ENCODE results near the gene DMAC2L. TPM values are rescaled to one million over a fixed set of nuclear protein-coding genes. Genes with fewer than 3 reads are reported as not detected.

DMAC2L gene
- total and polyA plus RNA-seq, 10 of the 15 experiments (the other 5 are each of a cell fraction or from before 2014, with no cell fraction given), result 9.5 to 76.3 (median 28.2) TPM

DNA sequence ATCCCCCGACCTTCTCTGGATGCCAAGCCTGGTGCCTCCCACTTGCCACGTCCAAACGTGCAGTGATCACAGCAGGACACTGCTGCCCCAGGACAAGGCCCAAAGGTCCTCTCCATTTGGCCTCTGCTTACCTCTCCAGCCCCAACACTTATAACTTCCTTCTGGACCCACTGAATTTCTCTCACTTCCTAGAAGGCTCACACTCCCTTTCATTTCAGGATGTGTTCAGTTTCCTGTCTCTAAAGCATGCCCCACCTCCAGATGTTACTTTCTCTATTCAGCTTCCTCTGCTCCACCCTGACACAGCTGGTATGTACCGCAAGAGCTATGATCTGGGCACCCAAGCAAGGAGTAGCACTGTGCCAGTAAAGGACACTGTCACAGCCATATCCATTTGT is 51.6 kb downstream of the DMAC2L start:
- DNase-seq (ENCODE audit: low read depth, low spot score) (peak; percentile 81), ATAC-seq (peak; percentile 97), FAIRE-seq (peak; percentile 90)
- no TSS peak for BruUV-seq (replicated peaks)
- peak overlapping the region; percentile 87 for H2AFZ ChIP-seq (ENCODE audit: control insufficient read depth, low read depth, low read length)
- H3K4me1 ChIP-seq (ENCODE audit: control insufficient read depth, insufficient read depth, low read length), result peaks cover 11% of the 10 kb centered on the region
- intact Hi-C loops (cut with micrococcal nuclease; ENCODE audit: unreplicated experiment), result no loop called here
- no peaks in the 10 kb centered on the region; the same call in 2 of the 3 replicates for H3K9me3 ChIP-seq (replicated peaks; ENCODE audit: control insufficient read depth, insufficient read depth, low read length)
- peak overlapping the region; percentile 80 for H3K4me3 ChIP-seq
- no peaks in the 10 kb centered on the region for H3K27me3 ChIP-seq (replicated peaks in 1 of 2; ENCODE audit: control insufficient read depth in 2 of 2, insufficient read depth in 2 of 2, low read length in 1 of 2)
- H3K4me2 ChIP-seq (ENCODE audit: control insufficient read depth, insufficient read depth), result peak overlapping the region; percentile 97
- peak overlapping the region; percentile 83 for H3K9ac ChIP-seq (ENCODE audit: control insufficient read depth, insufficient read depth, low read length)
- in situ Hi-C loops (cut with MboI), result no loop called here
- H4K20me1 ChIP-seq (ENCODE audit: control insufficient read depth, insufficient read depth), result no peaks in the 10 kb centered on the region
- 0% methylated on average over 4 of the region's 4 CpGs for WGBS (ENCODE audit: insufficient coverage, insufficient replicate concordance, low lambda C conversion rate, missing lambda C conversion rate)
- peaks cover 4% of the 10 kb centered on the region for H3K79me2 ChIP-seq (ENCODE audit: control insufficient read depth, insufficient read depth, low read length)
- ChIA-PET RAD21 (ENCODE audit: unreplicated experiment) (interaction anchor here (0.5 to 2.9 kb wide), 14 partner anchors 14 to 505 kb away, joined by 3 to 16 read pairs (median 4); partner anchors contain the start of genes CDKL1, DMAC2L and L2HGDH), CTCF (interaction anchor here (0.7 to 3.3 kb wide), 9 partner anchors 21 to 730 kb away, joined by 3 to 17 read pairs (median 4); partner anchors contain the start of genes CDKL1, DMAC2L and L2HGDH), POLR2A (interaction anchor here (0.5 to 1.6 kb wide), 11 partner anchors 9 to 135 kb away, joined by 3 to 6 read pairs (median 3); no protein-coding TSS in a partner anchor), SMC1A (ENCODE audit: uncharacterized antibody, unreplicated experiment) (interaction anchor here (1.1 to 3.9 kb wide), 15 partner anchors 8 to 374 kb away, joined by 3 to 24 read pairs (median 5); partner anchors contain the start of genes CDKL1 and MAP4K5)
- H3K36me3 ChIP-seq (ENCODE audit: control insufficient read depth in 2 of 2, insufficient read depth in 2 of 2, low read length in 1 of 2), result no peaks in the 10 kb centered on the region
- peak overlapping the region; percentile 94 for H3K27ac ChIP-seq (ENCODE audit: control insufficient read depth, insufficient read depth)
- TF ChIP-seq TCF3 (IDR thresholded peaks at IDR 0.05; ENCODE audit: borderline replicate concordance, insufficient read depth, low read depth, low read length) (peak; percentile 85), SPI1 (IDR thresholded peaks at IDR 0.05; ENCODE audit: borderline replicate concordance, insufficient read depth, low read depth, low read length) (peak; percentile 37; the same call in 1 of the 2 replicates), RELA (IDR thresholded peaks at IDR 0.05; ENCODE audit: borderline replicate concordance, partially characterized antibody) (peak; percentile 17), KLF5 (IDR thresholded peaks at IDR 0.05; ENCODE audit: partially characterized antibody) (peak; percentile 16), POLR2AphosphoS5 (IDR thresholded peaks at IDR 0.05; ENCODE audit: low read length) (peak; percentile 55; the same call in 1 of the 2 replicates), TCF12 (IDR thresholded peaks at IDR 0.05; ENCODE audit: low read depth, low read length) (peak; percentile 72), ASH2L (IDR thresholded peaks at IDR 0.05; ENCODE audit: borderline replicate concordance, low read depth) (no peak), DPF2 (IDR thresholded peaks at IDR 0.05) (peak; percentile 63; the same call in 1 of the 2 replicates), ATF7 (IDR thresholded peaks at IDR 0.05; ENCODE audit: low read depth) (peak; percentile 24; the same call in 1 of the 2 replicates), IRF4 (IDR thresholded peaks at IDR 0.05; ENCODE audit: low read depth, low read length) (0 out of 2 replicates have a peak, but pooled peaks have one; percentile 31), BHLHE40 (IDR thresholded peaks at IDR 0.05; ENCODE audit: borderline replicate concordance in 1 of 2, low read depth in 2 of 2, low read length in 1 of 2) (peak in 1 of 2 experiments; percentile 55; a peak in 2 of 4 replicates), IKZF2 (IDR thresholded peaks at IDR 0.05) (peak; percentile 74 to 82), POLR2A (IDR thresholded peaks at IDR 0.05; ENCODE audit: low read depth, low read length) (peak; percentile 69), CHD4 (IDR thresholded peaks at IDR 0.05) (no peak), HCFC1 (IDR thresholded peaks at IDR 0.05; ENCODE audit: low read length) (no peak), MAX (IDR thresholded peaks at IDR 0.05; ENCODE audit: low read depth, low read length) (peak; percentile 62)
- TF ChIP-seq, protein P1, sequence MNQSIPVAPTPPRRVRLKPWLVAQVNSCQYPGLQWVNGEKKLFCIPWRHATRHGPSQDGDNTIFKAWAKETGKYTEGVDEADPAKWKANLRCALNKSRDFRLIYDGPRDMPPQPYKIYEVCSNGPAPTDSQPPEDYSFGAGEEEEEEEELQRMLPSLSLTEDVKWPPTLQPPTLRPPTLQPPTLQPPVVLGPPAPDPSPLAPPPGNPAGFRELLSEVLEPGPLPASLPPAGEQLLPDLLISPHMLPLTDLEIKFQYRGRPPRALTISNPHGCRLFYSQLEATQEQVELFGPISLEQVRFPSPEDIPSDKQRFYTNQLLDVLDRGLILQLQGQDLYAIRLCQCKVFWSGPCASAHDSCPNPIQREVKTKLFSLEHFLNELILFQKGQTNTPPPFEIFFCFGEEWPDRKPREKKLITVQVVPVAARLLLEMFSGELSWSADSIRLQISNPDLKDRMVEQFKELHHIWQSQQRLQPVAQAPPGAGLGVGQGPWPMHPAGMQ (IDR thresholded peaks at IDR 0.05; ENCODE audit: borderline replicate concordance), result no peak
- TF ChIP-seq, protein P2, sequence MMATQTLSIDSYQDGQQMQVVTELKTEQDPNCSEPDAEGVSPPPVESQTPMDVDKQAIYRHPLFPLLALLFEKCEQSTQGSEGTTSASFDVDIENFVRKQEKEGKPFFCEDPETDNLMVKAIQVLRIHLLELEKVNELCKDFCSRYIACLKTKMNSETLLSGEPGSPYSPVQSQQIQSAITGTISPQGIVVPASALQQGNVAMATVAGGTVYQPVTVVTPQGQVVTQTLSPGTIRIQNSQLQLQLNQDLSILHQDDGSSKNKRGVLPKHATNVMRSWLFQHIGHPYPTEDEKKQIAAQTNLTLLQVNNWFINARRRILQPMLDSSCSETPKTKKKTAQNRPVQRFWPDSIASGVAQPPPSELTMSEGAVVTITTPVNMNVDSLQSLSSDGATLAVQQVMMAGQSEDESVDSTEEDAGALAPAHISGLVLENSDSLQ (IDR thresholded peaks at IDR 0.05), result no peak
- TF ChIP-seq, protein P3, sequence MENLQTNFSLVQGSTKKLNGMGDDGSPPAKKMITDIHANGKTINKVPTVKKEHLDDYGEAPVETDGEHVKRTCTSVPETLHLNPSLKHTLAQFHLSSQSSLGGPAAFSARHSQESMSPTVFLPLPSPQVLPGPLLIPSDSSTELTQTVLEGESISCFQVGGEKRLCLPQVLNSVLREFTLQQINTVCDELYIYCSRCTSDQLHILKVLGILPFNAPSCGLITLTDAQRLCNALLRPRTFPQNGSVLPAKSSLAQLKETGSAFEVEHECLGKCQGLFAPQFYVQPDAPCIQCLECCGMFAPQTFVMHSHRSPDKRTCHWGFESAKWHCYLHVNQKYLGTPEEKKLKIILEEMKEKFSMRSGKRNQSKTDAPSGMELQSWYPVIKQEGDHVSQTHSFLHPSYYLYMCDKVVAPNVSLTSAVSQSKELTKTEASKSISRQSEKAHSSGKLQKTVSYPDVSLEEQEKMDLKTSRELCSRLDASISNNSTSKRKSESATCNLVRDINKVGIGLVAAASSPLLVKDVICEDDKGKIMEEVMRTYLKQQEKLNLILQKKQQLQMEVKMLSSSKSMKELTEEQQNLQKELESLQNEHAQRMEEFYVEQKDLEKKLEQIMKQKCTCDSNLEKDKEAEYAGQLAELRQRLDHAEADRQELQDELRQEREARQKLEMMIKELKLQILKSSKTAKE (IDR thresholded peaks at IDR 0.05; ENCODE audit: low read depth, poor library complexity, severe bottlenecking), result peak; percentile 33
